Common myeloid progenitor, CD34-positive (primary cell): ENCODE results near the gene NTM.

Experiments
- CTCF ChIA-PET: fragments of 350-600 bp; sonication (Branson Sonifier 250); formaldehyde crosslinking; loops from one replicate; lab custom pipeline; 2021; ENCODE audit warnings: antibody characterized with exemption; lab: Charles Lee
- POLR2A ChIA-PET: fragments of 350-600 bp; sonication (Branson Sonifier 250); formaldehyde crosslinking; loops from one replicate; lab custom pipeline; 2021; ENCODE audit warnings: antibody characterized with exemption; lab: Charles Lee
- DNase-seq, 3 donors: peaks; one replicate each; pipeline versions ENCODE4 v3.0.0 to v3.0.0-alpha.2; 2013
- H3K27ac ChIP-seq, 2 experiments: 1 replicate in 1 of 2; 2 replicates in 1 of 2; pipeline ENCODE4 v1.7.0; 2013; ENCODE audit warnings: inconsistent platforms in 2 of 2, low read length in 2 of 2, mild to moderate bottlenecking in 2 of 2, low read depth in 1 of 2, moderate library complexity in 1 of 2; ENCODE audit not compliant: severe bottlenecking in 2 of 2, insufficient read depth in 1 of 2, poor library complexity in 1 of 2
- H3K27me3 ChIP-seq, 5 experiments: replicated peaks in 2 of 5; 1 replicate in 3 of 5; 2 replicates in 2 of 5; pipeline versions ENCODE4 v1.6.1 to v1.7.0; 2013; ENCODE audit warnings: low read length in 4 of 5, mild to moderate bottlenecking in 2 of 5, moderate library complexity in 2 of 5, inconsistent platforms in 1 of 5; ENCODE audit not compliant: insufficient read depth in 5 of 5, control insufficient read depth in 4 of 5
- H3K36me3 ChIP-seq, 4 experiments: 1 replicate in 2 of 4; 2 replicates in 2 of 4; pipeline versions ENCODE4 v1.6.1 to v1.7.0; 2013; ENCODE audit warnings: low read length in 3 of 4, control low read depth in 1 of 4, mild to moderate bottlenecking in 1 of 4; ENCODE audit not compliant: control insufficient read depth in 4 of 4, insufficient read depth in 4 of 4
- H3K4me1 ChIP-seq, 4 experiments: 1 replicate in 3 of 4; 2 replicates in 1 of 4; pipeline versions ENCODE4 v1.6.1 to v1.7.1; 2013; ENCODE audit warnings: low read length in 3 of 4, mild to moderate bottlenecking in 3 of 4, control low read depth in 1 of 4, inconsistent platforms in 1 of 4, moderate library complexity in 1 of 4; ENCODE audit not compliant: control insufficient read depth in 4 of 4, insufficient read depth in 4 of 4; ENCODE audit errors: control extremely low read depth in 1 of 4
- H3K4me3 ChIP-seq, 7 experiments: 1 replicate in 4 of 7; 2 replicates in 3 of 7; pipeline versions ENCODE4 v1.5.1 to v1.7.0; 2013; ENCODE audit warnings: mild to moderate bottlenecking in 7 of 7, low read length in 6 of 7, moderate library complexity in 6 of 7, inconsistent platforms in 2 of 7, low read depth in 2 of 7, control low read depth in 1 of 7; ENCODE audit not compliant: insufficient read depth in 4 of 7, control insufficient read depth in 1 of 7; ENCODE audit errors: extremely low read depth in 1 of 7
- H3K9me3 ChIP-seq, 5 experiments: 1 replicate in 4 of 5; 2 replicates in 1 of 5; pipeline versions ENCODE4 v1.6.1 to v1.7.1; 2013; ENCODE audit warnings: low read length in 4 of 5, mild to moderate bottlenecking in 2 of 5, inconsistent platforms in 1 of 5, low read depth in 1 of 5, moderate library complexity in 1 of 5; ENCODE audit not compliant: control insufficient read depth in 4 of 5, insufficient read depth in 2 of 5; ENCODE audit errors: control extremely low read depth in 1 of 5
- WGBS: methylation state at CpG from one replicate; pipeline ENCODE4 v1.1.5; 2013; ENCODE audit not compliant: insufficient coverage; 5-methylcytosine and 5-hydroxymethylcytosine counted together

The NTM gene

GRCh38 chr11:132174362-132175255 lies 804.2 kb downstream of the NTM start:
- POLR2A ChIA-PET: no interaction called here
- CTCF ChIA-PET: no interaction called here
- Histone ChIP-seq H3K4me3 (no peak overlapping the region), H3K27me3 (peaks cover 0 to 1% (median 0%) of the 10 kb centered on the region in 5 experiments), H3K27ac (no peak overlapping the region), H3K9me3 (no peaks in the 10 kb centered on the region), H3K36me3 (no peaks in the 10 kb centered on the region), H3K4me1 (no peaks in the 10 kb centered on the region)
- WGBS: 81% methylated on average over 9 of the region's 15 CpGs
- DNase-seq: no peak

- ChIA-PET POLR2A (no interaction called here), CTCF (no interaction called here)
- DNase-seq: peak; percentile 2 to 21 (median 10)
These were observed 806.7 kb downstream of the NTM start for GRCh38 chr11:132177106-132177505.

GRCh38 chr11:132184079-132184478 lies 813.7 kb downstream of the NTM start:
- Histone ChIP-seq H3K27me3 (no peaks in the 10 kb centered on the region), H3K9me3 (no peaks in the 10 kb centered on the region), H3K27ac (no peak overlapping the region), H3K4me1 (no peaks in the 10 kb centered on the region), H3K4me3 (no peak overlapping the region), H3K36me3 (no peaks in the 10 kb centered on the region)
- ChIA-PET CTCF (no interaction called here), POLR2A (no interaction called here)
- no peak for DNase-seq
- WGBS: 76% methylated on average over 3 of the region's 4 CpGs

More at GRCh38 chr11:132177106-132177505, 806.7 kb downstream of the NTM start:
- Histone ChIP-seq H3K9me3 (no peaks in the 10 kb centered on the region), H3K27ac (no peak overlapping the region), H3K27me3 (no peaks in the 10 kb centered on the region), H3K4me1 (no peaks in the 10 kb centered on the region), H3K4me3 (no peak overlapping the region), H3K36me3 (no peaks in the 10 kb centered on the region)
- WGBS: 0% methylated on average over 1 of the region's 1 CpG

- H3K27ac ChIP-seq: no peak overlapping the region
- no peak overlapping the region for H3K4me3 ChIP-seq
- DNase-seq: no peak
- WGBS: 96% methylated on average over 11 of the region's 12 CpGs
- H3K27me3 ChIP-seq: no peaks in the 10 kb centered on the region
- H3K4me1 ChIP-seq: no peaks in the 10 kb centered on the region
- no peaks in the 10 kb centered on the region for H3K36me3 ChIP-seq
- no peaks in the 10 kb centered on the region for H3K9me3 ChIP-seq
- POLR2A ChIA-PET: no interaction called here
- CTCF ChIA-PET: no interaction called here
These were observed 815.5 kb downstream of the NTM start for GRCh38 chr11:132185726-132186592.

- H3K36me3 ChIP-seq: no peaks in the 10 kb centered on the region
- H3K4me3 ChIP-seq: no peak overlapping the region
- WGBS: 61% methylated on average over 6 of the region's 6 CpGs
- H3K27ac ChIP-seq: no peak overlapping the region
- no peaks in the 10 kb centered on the region for H3K27me3 ChIP-seq
- DNase-seq: no peak
- no peaks in the 10 kb centered on the region for H3K4me1 ChIP-seq
- ChIA-PET POLR2A (no interaction called here), CTCF (no interaction called here)
- no peaks in the 10 kb centered on the region for H3K9me3 ChIP-seq
These were observed 816.3 kb downstream of the NTM start for GRCh38 chr11:132186699-132187098.

- CTCF ChIA-PET: no interaction called here
- no peak overlapping the region for H3K4me3 ChIP-seq
- H3K36me3 ChIP-seq: no peaks in the 10 kb centered on the region
- H3K27me3 ChIP-seq: no peaks in the 10 kb centered on the region
- H3K27ac ChIP-seq: no peak overlapping the region
- no peaks in the 10 kb centered on the region for H3K4me1 ChIP-seq
- WGBS: 93% methylated on average over 4 of the region's 4 CpGs
- no peaks in the 10 kb centered on the region for H3K9me3 ChIP-seq
- POLR2A ChIA-PET: no interaction called here
- DNase-seq: no peak
These were observed 817.0 kb downstream of the NTM start for GRCh38 chr11:132187386-132187785.

GRCh38 chr11:132187814-132188213 lies 817.4 kb downstream of the NTM start:
- no peaks in the 10 kb centered on the region for H3K9me3 ChIP-seq
- CTCF ChIA-PET: no interaction called here
- H3K4me3 ChIP-seq: no peak overlapping the region
- 86% methylated on average over 2 of the region's 4 CpGs for WGBS
- no peaks in the 10 kb centered on the region for H3K27me3 ChIP-seq
- no peaks in the 10 kb centered on the region for H3K36me3 ChIP-seq
- H3K27ac ChIP-seq: no peak overlapping the region
- H3K4me1 ChIP-seq: no peaks in the 10 kb centered on the region
- no peak for DNase-seq
- POLR2A ChIA-PET: no interaction called here
